NB4 (cell line): Measurements from ENCODE around the gene AZU1.

ENCODE experiments used
- MYC ChIP-seq: IDR thresholded peaks from 2 replicates; pipeline ENCODE4 v1.6.1; 2011; ENCODE audit warnings: low read depth, low read length
- POLR2A ChIP-seq: IDR thresholded peaks from 2 replicates; pipeline ENCODE4 v1.6.1; 2011; ENCODE audit warnings: mild to moderate bottlenecking; ENCODE audit not compliant: insufficient read length; ENCODE audit errors: extremely low read depth
- TF ChIP-seq, protein P1 (sequence below): IDR thresholded peaks from 2 replicates; pipeline ENCODE4 v1.6.1; 2011; ENCODE audit warnings: low read depth, low read length
- TF ChIP-seq, protein P2 (sequence below): IDR thresholded peaks from one replicate; pipeline ENCODE4 v1.5.1; 2012; ENCODE audit warnings: low read depth, low read length

DNA sequence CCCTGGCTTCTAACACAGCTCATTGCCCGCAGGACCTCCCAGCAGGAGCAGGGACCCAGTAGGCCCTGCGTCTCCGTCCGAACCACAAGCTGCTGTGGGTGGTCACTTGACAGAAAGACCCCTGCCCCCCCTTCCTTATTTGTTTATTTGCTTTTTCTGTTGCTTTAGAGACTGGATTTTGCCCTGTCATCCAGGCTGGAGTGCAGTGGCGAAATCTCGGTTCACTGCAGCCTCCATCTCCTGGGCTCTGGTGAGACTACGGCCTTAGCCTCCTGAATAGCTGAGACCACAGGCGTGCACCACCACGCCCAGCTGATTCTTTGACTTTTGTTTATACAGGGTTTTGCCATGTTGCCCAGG lies 38.0 kb upstream of the AZU1 start:
- no peak for TF ChIP-seq POLR2A
- TF ChIP-seq, protein P1, sequence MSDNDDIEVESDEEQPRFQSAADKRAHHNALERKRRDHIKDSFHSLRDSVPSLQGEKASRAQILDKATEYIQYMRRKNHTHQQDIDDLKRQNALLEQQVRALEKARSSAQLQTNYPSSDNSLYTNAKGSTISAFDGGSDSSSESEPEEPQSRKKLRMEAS: no peak
- TF ChIP-seq, protein P2, sequence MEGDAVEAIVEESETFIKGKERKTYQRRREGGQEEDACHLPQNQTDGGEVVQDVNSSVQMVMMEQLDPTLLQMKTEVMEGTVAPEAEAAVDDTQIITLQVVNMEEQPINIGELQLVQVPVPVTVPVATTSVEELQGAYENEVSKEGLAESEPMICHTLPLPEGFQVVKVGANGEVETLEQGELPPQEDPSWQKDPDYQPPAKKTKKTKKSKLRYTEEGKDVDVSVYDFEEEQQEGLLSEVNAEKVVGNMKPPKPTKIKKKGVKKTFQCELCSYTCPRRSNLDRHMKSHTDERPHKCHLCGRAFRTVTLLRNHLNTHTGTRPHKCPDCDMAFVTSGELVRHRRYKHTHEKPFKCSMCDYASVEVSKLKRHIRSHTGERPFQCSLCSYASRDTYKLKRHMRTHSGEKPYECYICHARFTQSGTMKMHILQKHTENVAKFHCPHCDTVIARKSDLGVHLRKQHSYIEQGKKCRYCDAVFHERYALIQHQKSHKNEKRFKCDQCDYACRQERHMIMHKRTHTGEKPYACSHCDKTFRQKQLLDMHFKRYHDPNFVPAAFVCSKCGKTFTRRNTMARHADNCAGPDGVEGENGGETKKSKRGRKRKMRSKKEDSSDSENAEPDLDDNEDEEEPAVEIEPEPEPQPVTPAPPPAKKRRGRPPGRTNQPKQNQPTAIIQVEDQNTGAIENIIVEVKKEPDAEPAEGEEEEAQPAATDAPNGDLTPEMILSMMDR: no peak
- TF ChIP-seq MYC: no peak
